ENCODE measurements around the gene TNFRSF1B. TPM values are rescaled to one million over a fixed set of nuclear protein-coding genes. Genes with fewer than 3 reads are reported as not detected.
"Not testable (repeated sequence)": the region's sequence is repeated elsewhere in the genome, so short reads cannot be mapped to it uniquely, and the experiment has no call there.

TNFRSF1B gene
- total and polyA plus RNA-seq, 9 of the 15 experiments (the other 6 are each of a cell fraction or from before 2014, with no cell fraction given), result 8.8 to 91.3 (median 36.0) TPM

- DNase-seq (ENCODE audit: extremely low read depth in 1 of 4, low spot score in 3 of 4); H3K4me3 ChIP-seq; H4K20me1 ChIP-seq (replicated peaks; ENCODE audit: control insufficient read depth, insufficient read depth, low read length); H3K9me1 ChIP-seq (ENCODE audit: control insufficient read depth, insufficient read depth, low read length); CTCF ChIA-PET (ENCODE audit: low intra/inter-chr PET ratio); H3K27ac ChIP-seq (ENCODE audit: extremely low read depth, low read depth, low read length); H3K36me3 ChIP-seq (ENCODE audit: control insufficient read depth, insufficient read depth, low read length); H3K9ac ChIP-seq (ENCODE audit: insufficient read depth in 1 of 2, low read depth in 2 of 2, low read length in 2 of 2); FAIRE-seq; intact Hi-C loops (cut with micrococcal nuclease); H2AFZ ChIP-seq (ENCODE audit: low read depth, low read length); H3K4me2 ChIP-seq (ENCODE audit: insufficient read depth, low read length); H3K79me2 ChIP-seq (ENCODE audit: control insufficient read depth, insufficient read depth, low read length); in situ Hi-C loops (cut with MboI); POLR2A ChIA-PET; ATAC-seq; BruUV-seq (replicated peaks); H3K27me3 ChIP-seq (ENCODE audit: control insufficient read depth in 2 of 2, insufficient read depth in 2 of 2, low read length in 2 of 2): not testable (repeated sequence)
- Histone ChIP-seq H3K4me1 (replicated peaks in 1 of 2; ENCODE audit: control insufficient read depth in 2 of 2, insufficient read depth in 2 of 2, low read length in 2 of 2) (peaks cover 12 to 17% of the 10 kb centered on the region in 2 experiments; a peak in 4 of 5 replicates), H3K9me3 (replicated peaks; ENCODE audit: control insufficient read depth, insufficient read depth, low read depth, low read length) (peaks cover 11% of the 10 kb centered on the region)
- WGBS (ENCODE audit: insufficient coverage, low coverage, missing lambda C conversion rate), result 65% methylated on average over 6 of the region's 6 CpGs
- TF ChIP-seq C11orf30 (IDR thresholded peaks at IDR 0.05; ENCODE audit: low read depth) (0 out of 2 replicates have a peak, but pooled peaks have one; percentile 14), TRIM24 (IDR thresholded peaks at IDR 0.05) (peak; percentile 40 to 62; a peak in 2 of 4 replicates), TRIM28 (IDR thresholded peaks at IDR 0.05) (0 out of 2 replicates have a peak, but pooled peaks have one; percentile 21), ZNF431 (CRISPR knock-in tag; IDR thresholded peaks at IDR 0.05) (peak; percentile 95)
Measured at GRCh38 chr1:12224092-12224491, 57.3 kb downstream of the TNFRSF1B start.

GRCh38 chr1:12228979-12229378, 62.2 kb downstream of the TNFRSF1B start:
- Histone ChIP-seq H3K27me3 (ENCODE audit: control insufficient read depth in 2 of 2, insufficient read depth in 2 of 2, low read length in 2 of 2) (no peaks in the 10 kb centered on the region), H3K27ac (ENCODE audit: extremely low read depth, low read depth, low read length) (no peak overlapping the region), H3K9me3 (replicated peaks; ENCODE audit: control insufficient read depth, insufficient read depth, low read depth, low read length) (no peaks in the 10 kb centered on the region), H3K79me2 (ENCODE audit: control insufficient read depth, insufficient read depth, low read length) (peaks cover 38% of the 10 kb centered on the region), H3K4me2 (ENCODE audit: insufficient read depth, low read length) (no peak overlapping the region; the same call in 1 of the 2 replicates), H3K4me1 (replicated peaks in 1 of 2; ENCODE audit: control insufficient read depth in 2 of 2, insufficient read depth in 2 of 2, low read length in 2 of 2) (peaks cover 12 to 26% of the 10 kb centered on the region in 2 experiments; a peak in 4 of 5 replicates), H3K9me1 (ENCODE audit: control insufficient read depth, insufficient read depth, low read length) (no peaks in the 10 kb centered on the region), H3K36me3 (ENCODE audit: control insufficient read depth, insufficient read depth, low read length) (peaks cover 9% of the 10 kb centered on the region; the same call in 1 of the 3 replicates), H4K20me1 (replicated peaks; ENCODE audit: control insufficient read depth, insufficient read depth, low read length) (no peaks in the 10 kb centered on the region), H3K9ac (ENCODE audit: insufficient read depth in 1 of 2, low read depth in 2 of 2, low read length in 2 of 2) (no peak overlapping the region), H3K4me3 (no peak overlapping the region), H2AFZ (ENCODE audit: low read depth, low read length) (peak overlapping the region; percentile 100)
- no peak for TF ChIP-seq ZNF263 (CRISPR knock-in tag; IDR thresholded peaks at IDR 0.05; ENCODE audit: borderline replicate concordance)
- no peak for TF ChIP-seq ZNF76 (CRISPR knock-in tag; IDR thresholded peaks at IDR 0.05; ENCODE audit: borderline replicate concordance)
- TF ChIP-seq SETDB1 (IDR thresholded peaks at IDR 0.05; ENCODE audit: low read length), result no peak
- POLR2A ChIA-PET, result interaction anchor here (0.6 to 1.1 kb wide), 4 partner anchors 10 to 133 kb away, joined by 3 to 6 read pairs (median 3); no protein-coding TSS in a partner anchor
- no peak for FAIRE-seq
- in situ Hi-C loops (cut with MboI) (no loop called here), intact Hi-C loops (cut with micrococcal nuclease) (no loop called here)
- CTCF ChIA-PET (ENCODE audit: low intra/inter-chr PET ratio), result interaction anchor here (0.6 to 0.9 kb wide), 2 partner anchors 110 to 193 kb away, joined by 3 to 4 read pairs; no protein-coding TSS in a partner anchor
- no TSS peak for BruUV-seq (replicated peaks)
- WGBS (ENCODE audit: insufficient coverage, low coverage, missing lambda C conversion rate), result 68% methylated on average over 7 of the region's 7 CpGs
- ATAC-seq, result no peak
- peak in 2 of 4 experiments; percentile 58 to 62 for DNase-seq (ENCODE audit: extremely low read depth in 1 of 4, low spot score in 3 of 4)
